HEK293 (cell line): ENCODE measurements around the gene DIPK2B.

Source experiments
- CTCF ChIA-PET: fragments of 350-600 bp; formaldehyde crosslinking; extraction: SDS; loops from one replicate; lab custom pipeline; 2021; ENCODE audit warnings: antibody characterized with exemption; lab: Yijun Ruan, JAX
- POLR2A ChIA-PET: fragments of 300-600 bp; formaldehyde crosslinking; extraction: SDS; loops from one replicate; lab custom pipeline; 2020; ENCODE audit warnings: antibody characterized with exemption, inconsistent platforms; lab: Yijun Ruan, JAX
- H3K27ac ChIP-seq: fragments of 200-500 bp; sonication (Bioruptor generic); 2 replicates; pipeline ENCODE4 v1.5.1; 2014; ENCODE audit warnings: low read depth, low read length, control low read depth, inconsistent platforms; ENCODE audit errors: extremely low read depth
- H3K36me3 ChIP-seq, 2 experiments: fragments of 200-500 bp in 1 of 2; sonication (Bioruptor generic) in 1 of 2; 1 replicate in 1 of 2; 2 replicates in 1 of 2; pipeline ENCODE4 v1.5.1; 2014 to 2017; ENCODE audit warnings: inconsistent platforms in 2 of 2, low read length in 2 of 2; ENCODE audit not compliant: control insufficient read depth in 2 of 2, insufficient read depth in 1 of 2
- H3K4me1 ChIP-seq: fragments of 200-500 bp; sonication (Bioruptor generic); 2 replicates; pipeline ENCODE4 v1.5.1; 2014; ENCODE audit warnings: mild to moderate bottlenecking, low read length, inconsistent platforms; ENCODE audit not compliant: control insufficient read depth, insufficient read depth
- H3K4me3 ChIP-seq: 2 replicates; pipeline ENCODE4 v1.5.1; 2011; ENCODE audit warnings: low read depth, mild to moderate bottlenecking, control low read depth, low read length, moderate library complexity
- H3K9me3 ChIP-seq: fragments of 200-500 bp; sonication (Bioruptor generic); 2 replicates; pipeline ENCODE4 v1.5.1; 2014; ENCODE audit warnings: low read depth, low read length, inconsistent platforms; ENCODE audit not compliant: control insufficient read depth, insufficient read depth
- BCL11A ChIP-seq: fragments of 450-650 bp; formaldehyde crosslinking; IDR thresholded peaks from 2 replicates; pipeline ENCODE4 v1.5.1; 2016; ENCODE audit warnings: low read depth, missing biosample characterization, missing genetic modification characterization
- EGR2 ChIP-seq: fragments of 450-650 bp; formaldehyde crosslinking; IDR thresholded peaks from 2 replicates; pipeline ENCODE4 v1.5.1; 2016; ENCODE audit warnings: low read depth, missing biosample characterization, missing genetic modification characterization
- KLF10 ChIP-seq: fragments of 450-650 bp; IDR thresholded peaks from 2 replicates; pipeline ENCODE4 v1.5.1; 2018; ENCODE audit warnings: missing biosample characterization, mild to moderate bottlenecking, missing genetic modification characterization
- SALL2 ChIP-seq: fragments of 450-650 bp; formaldehyde crosslinking; IDR thresholded peaks from 2 replicates; pipeline ENCODE4 v1.5.0; 2017; ENCODE audit warnings: missing biosample characterization, mild to moderate bottlenecking, missing genetic modification characterization, borderline replicate concordance
- SP2 ChIP-seq: fragments of 450-650 bp; formaldehyde crosslinking; IDR thresholded peaks from 2 replicates; pipeline ENCODE4 v1.5.1; 2016; ENCODE audit warnings: missing biosample characterization, missing genetic modification characterization
- ZBTB1 ChIP-seq: fragments of 450-650 bp; formaldehyde crosslinking; IDR thresholded peaks from 2 replicates; pipeline ENCODE4 v1.5.1; 2016; ENCODE audit warnings: missing biosample characterization, missing genetic modification characterization
- ZBTB10 ChIP-seq: fragments of 450-650 bp; formaldehyde crosslinking; IDR thresholded peaks from 2 replicates; pipeline ENCODE4 v1.5.1; 2016; ENCODE audit warnings: missing biosample characterization, missing genetic modification characterization
- ZBTB44 ChIP-seq: fragments of 450-650 bp; IDR thresholded peaks from 2 replicates; pipeline ENCODE4 v1.5.1; 2018; ENCODE audit warnings: missing biosample characterization, mild to moderate bottlenecking, missing genetic modification characterization
- ZNF133 ChIP-seq: fragments of 450-650 bp; formaldehyde crosslinking; IDR thresholded peaks from 2 replicates; pipeline ENCODE4 v1.5.1; 2016; ENCODE audit warnings: missing biosample characterization, missing genetic modification characterization
- ZNF140 ChIP-seq: fragments of 450-650 bp; formaldehyde crosslinking; IDR thresholded peaks from 2 replicates; pipeline ENCODE4 v1.5.1; 2016; ENCODE audit warnings: missing biosample characterization, missing genetic modification characterization
- ZNF146 ChIP-seq: fragments of 450-650 bp; formaldehyde crosslinking; IDR thresholded peaks from 2 replicates; pipeline ENCODE4 v1.5.1; 2016; ENCODE audit warnings: missing biosample characterization, missing genetic modification characterization
- ZNF169 ChIP-seq: fragments of 450-650 bp; formaldehyde crosslinking; IDR thresholded peaks from 2 replicates; pipeline ENCODE4 v1.5.1; 2016; ENCODE audit warnings: missing biosample characterization, missing genetic modification characterization
- ZNF174 ChIP-seq: fragments of 450-650 bp; formaldehyde crosslinking; IDR thresholded peaks from 2 replicates; pipeline ENCODE4 v1.5.0; 2017; ENCODE audit warnings: missing biosample characterization, mild to moderate bottlenecking, missing genetic modification characterization
- ZNF184 ChIP-seq: fragments of 450-650 bp; IDR thresholded peaks from 2 replicates; pipeline ENCODE4 v1.5.1; 2018; ENCODE audit warnings: missing biosample characterization, mild to moderate bottlenecking, missing genetic modification characterization
- ZNF24 ChIP-seq: fragments of 450-650 bp; formaldehyde crosslinking; IDR thresholded peaks from 2 replicates; pipeline ENCODE4 v1.5.1; 2016; ENCODE audit warnings: missing biosample characterization, missing genetic modification characterization
- ZNF302 ChIP-seq: fragments of 450-650 bp; formaldehyde crosslinking; IDR thresholded peaks from 2 replicates; pipeline ENCODE4 v1.5.1; 2016; ENCODE audit warnings: missing biosample characterization, missing genetic modification characterization, low read depth
- ZNF48 ChIP-seq: fragments of 450-650 bp; formaldehyde crosslinking; IDR thresholded peaks from 2 replicates; pipeline ENCODE4 v1.5.1; 2016; ENCODE audit warnings: missing biosample characterization, missing genetic modification characterization
- ZNF544 ChIP-seq: fragments of 450-650 bp; formaldehyde crosslinking; IDR thresholded peaks from 2 replicates; pipeline ENCODE4 v1.5.0; 2017; ENCODE audit warnings: missing biosample characterization, missing genetic modification characterization
- ZNF549 ChIP-seq: fragments of 450-650 bp; IDR thresholded peaks from 2 replicates; pipeline ENCODE4 v1.5.1; 2018; ENCODE audit warnings: missing biosample characterization, missing genetic modification characterization, mild to moderate bottlenecking, inconsistent platforms, moderate library complexity
- ZNF561 ChIP-seq: fragments of 450-650 bp; IDR thresholded peaks from 2 replicates; pipeline ENCODE4 v1.5.1; 2018; ENCODE audit warnings: missing biosample characterization, missing genetic modification characterization, borderline replicate concordance
- ZNF624 ChIP-seq: fragments of 450-650 bp; formaldehyde crosslinking; IDR thresholded peaks from 2 replicates; pipeline ENCODE4 v1.5.1; 2017; ENCODE audit warnings: missing biosample characterization, missing genetic modification characterization
- ZNF701 ChIP-seq: fragments of 450-650 bp; formaldehyde crosslinking; IDR thresholded peaks from 2 replicates; pipeline ENCODE4 v1.5.1; 2016; ENCODE audit warnings: missing biosample characterization, missing genetic modification characterization
- ZNF768 ChIP-seq: fragments of 450-650 bp; formaldehyde crosslinking; IDR thresholded peaks from 2 replicates; pipeline ENCODE4 v1.5.1; 2018; ENCODE audit warnings: missing biosample characterization, mild to moderate bottlenecking, missing genetic modification characterization
- ZNF777 ChIP-seq: fragments of 450-650 bp; formaldehyde crosslinking; IDR thresholded peaks from 2 replicates; pipeline ENCODE4 v1.5.1; 2017; ENCODE audit warnings: missing biosample characterization, missing genetic modification characterization, borderline replicate concordance
- ZSCAN16 ChIP-seq: fragments of 450-650 bp; formaldehyde crosslinking; IDR thresholded peaks from 2 replicates; pipeline ENCODE4 v1.5.1; 2016; ENCODE audit warnings: missing biosample characterization, missing genetic modification characterization
- ZSCAN23 ChIP-seq: fragments of 450-650 bp; formaldehyde crosslinking; IDR thresholded peaks from 2 replicates; pipeline ENCODE4 v1.5.1; 2016; ENCODE audit warnings: missing biosample characterization, missing genetic modification characterization

Gene DIPK2B

GRCh38 chrX:45165726-45166125, 35.0 kb downstream of the DIPK2B start:
- Histone ChIP-seq H3K36me3 (no peaks in the 10 kb centered on the region), H3K4me3 (no peak overlapping the region)
- TF ChIP-seq ZNF48 (tag by site-specific recombination), result no peak
- TF ChIP-seq ZBTB44 (tag by site-specific recombination), result no peak
- no peak for TF ChIP-seq ZNF146
- TF ChIP-seq EGR2 (tag by site-specific recombination), result no peak
- TF ChIP-seq ZNF544 (tag by site-specific recombination), result no peak
- no peak for TF ChIP-seq ZNF302 (tag by site-specific recombination)
- TF ChIP-seq, all 188 proteins: peak for 0
- Histone ChIP-seq H3K4me1 (no peaks in the 10 kb centered on the region), H3K9me3 (no peaks in the 10 kb centered on the region), H3K27ac (no peak overlapping the region)
- POLR2A ChIA-PET, result no interaction called here
- CTCF ChIA-PET, result interaction anchor here (2.0 kb wide), 1 partner anchor 21 kb away, joined by 6 read pairs; no protein-coding TSS in a partner anchor

- POLR2A ChIA-PET, result no interaction called here
- Histone ChIP-seq H3K36me3 (no peaks in the 10 kb centered on the region), H3K27ac (no peak overlapping the region), H3K4me1 (no peaks in the 10 kb centered on the region), H3K9me3 (no peaks in the 10 kb centered on the region), H3K4me3 (no peak overlapping the region)
- CTCF ChIA-PET, result interaction anchor here (0.6 to 2.0 kb wide), 3 partner anchors 21 to 680 kb away, joined by 3 to 6 read pairs (median 3); no protein-coding TSS in a partner anchor
- TF ChIP-seq ZNF24 (no peak), KLF10 (no peak), SP2 (tag by site-specific recombination) (no peak), ZNF549 (tag by site-specific recombination) (no peak), ZNF169 (tag by site-specific recombination) (no peak), ZNF140 (no peak), SALL2 (tag by site-specific recombination) (no peak)
Observed at GRCh38 chrX:45164995-45165394, 35.7 kb downstream of the DIPK2B start.

- Histone ChIP-seq H3K27ac (no peak overlapping the region), H3K36me3 (no peaks in the 10 kb centered on the region), H3K4me1 (no peaks in the 10 kb centered on the region), H3K4me3 (no peak overlapping the region), H3K9me3 (no peaks in the 10 kb centered on the region)
- ChIA-PET POLR2A (no interaction called here), CTCF (interaction anchor here (2.0 kb wide), 1 partner anchor 22 kb away, joined by 6 read pairs; no protein-coding TSS in a partner anchor)
- no peak for TF ChIP-seq ZNF624 (tag by site-specific recombination)
- no peak for TF ChIP-seq ZNF133
- TF ChIP-seq ZNF701 (tag by site-specific recombination), result no peak
- no peak for TF ChIP-seq ZNF561 (tag by site-specific recombination)
- no peak for TF ChIP-seq ZSCAN16 (tag by site-specific recombination)
- no peak for TF ChIP-seq ZNF174 (tag by site-specific recombination)
- no peak for TF ChIP-seq ZSCAN23 (tag by site-specific recombination)
- TF ChIP-seq ZNF768 (tag by site-specific recombination), result no peak
- TF ChIP-seq BCL11A (tag by site-specific recombination), result no peak
- TF ChIP-seq ZBTB10 (tag by site-specific recombination), result no peak
- TF ChIP-seq ZNF184 (tag by site-specific recombination), result no peak
- TF ChIP-seq ZNF777 (tag by site-specific recombination), result no peak
- TF ChIP-seq ZBTB1 (tag by site-specific recombination), result no peak
- no peak for TF ChIP-seq ZNF169 (tag by site-specific recombination)
Observed at GRCh38 chrX:45164021-45164621, 36.6 kb downstream of the DIPK2B start.
